Mesenchymal stem cell (in vitro differentiated cells and primary cell): ENCODE results near the gene BICRAL.
A peak's percentile ranks its signal among the peaks of the same experiment; 100 is the strongest.

Experiments used
- DNase-seq: peaks from one replicate; pipeline ENCODE4 v3.0.0-alpha.2; 2013
- H2AFZ ChIP-seq: one replicate; pipeline ENCODE4 v1.6.1; 2013; ENCODE audit warnings: low read depth, mild to moderate bottlenecking, control low read depth, inconsistent platforms, low read length, moderate library complexity
- H2AK5ac ChIP-seq: 2 replicates; pipeline ENCODE4 v1.6.1; 2013; ENCODE audit warnings: low read length, moderate library complexity, mild to moderate bottlenecking, inconsistent platforms; ENCODE audit not compliant: severe bottlenecking
- H2BK120ac ChIP-seq: one replicate; pipeline ENCODE4 v1.6.1; 2013; ENCODE audit warnings: low read depth, mild to moderate bottlenecking, inconsistent platforms, low read length, moderate library complexity
- H2BK12ac ChIP-seq, 2 experiments: one replicate each; pipeline ENCODE4 v1.6.1; 2013; ENCODE audit warnings: inconsistent platforms in 2 of 2, low read length in 2 of 2, mild to moderate bottlenecking in 2 of 2, moderate library complexity in 2 of 2, control low read depth in 1 of 2
- H2BK15ac ChIP-seq: one replicate; pipeline ENCODE4 v1.6.1; 2013; ENCODE audit warnings: mild to moderate bottlenecking, low read depth, inconsistent platforms; ENCODE audit not compliant: poor library complexity, severe bottlenecking
- H2BK5ac ChIP-seq: 2 replicates; pipeline ENCODE4 v1.6.1; 2013; ENCODE audit warnings: low read depth, mild to moderate bottlenecking, low read length, control low read depth, inconsistent platforms; ENCODE audit not compliant: poor library complexity, severe bottlenecking
- H3K14ac ChIP-seq, 2 experiments: one replicate each; pipeline ENCODE4 v1.6.1; 2013; ENCODE audit warnings: inconsistent platforms in 2 of 2, low read length in 2 of 2, control low read depth in 1 of 2, mild to moderate bottlenecking in 1 of 2, moderate library complexity in 1 of 2
- H3K18ac ChIP-seq, 2 experiments: one replicate each; pipeline ENCODE4 v1.6.1; 2013; ENCODE audit warnings: inconsistent platforms in 2 of 2, low read length in 2 of 2, control low read depth in 1 of 2, low read depth in 1 of 2, mild to moderate bottlenecking in 1 of 2
- H3K23ac ChIP-seq, 2 experiments: one replicate each; pipeline ENCODE4 v1.6.1; 2013; ENCODE audit warnings: inconsistent platforms in 2 of 2, low read length in 2 of 2, mild to moderate bottlenecking in 2 of 2, moderate library complexity in 2 of 2, control low read depth in 1 of 2
- H3K27ac ChIP-seq: 2 replicates; pipeline ENCODE4 v1.5.1; 2013; ENCODE audit warnings: mild to moderate bottlenecking, moderate library complexity, low read length, control low read depth, inconsistent platforms; ENCODE audit not compliant: poor library complexity, severe bottlenecking
- H3K27me3 ChIP-seq, 2 experiments: 2 replicates each; pipeline versions ENCODE4 v1.6.1 to v1.7.0; 2013; ENCODE audit warnings: low read length in 2 of 2, mild to moderate bottlenecking in 2 of 2, moderate library complexity in 2 of 2, control low read depth in 1 of 2, inconsistent platforms in 1 of 2; ENCODE audit not compliant: control insufficient read depth in 1 of 2, insufficient read depth in 1 of 2
- H3K36me3 ChIP-seq, 2 experiments: 2 replicates each; pipeline versions ENCODE4 v1.6.1 to v1.7.0; 2013; ENCODE audit warnings: low read length in 2 of 2, control low read depth in 1 of 2, inconsistent platforms in 1 of 2, low read depth in 1 of 2, mild to moderate bottlenecking in 1 of 2; ENCODE audit not compliant: insufficient read depth in 2 of 2, control insufficient read depth in 1 of 2
- H3K4ac ChIP-seq, 2 experiments: one replicate each; pipeline ENCODE4 v1.6.1; 2013; ENCODE audit warnings: inconsistent platforms in 2 of 2, low read length in 2 of 2, mild to moderate bottlenecking in 2 of 2, moderate library complexity in 2 of 2, control low read depth in 1 of 2, low read depth in 1 of 2
- H3K4me1 ChIP-seq: 2 replicates; pipeline ENCODE4 v1.6.1; 2013; ENCODE audit warnings: low read depth, low read length, control low read depth; ENCODE audit not compliant: control insufficient read depth, insufficient read depth
- H3K4me2 ChIP-seq: 2 replicates; pipeline ENCODE4 v1.6.1; 2013; ENCODE audit warnings: low read length, mild to moderate bottlenecking, inconsistent platforms; ENCODE audit not compliant: poor library complexity, severe bottlenecking
- H3K4me3 ChIP-seq, 2 experiments: 2 replicates each; pipeline versions ENCODE4 v1.5.1 to v1.7.0; 2013; ENCODE audit warnings: low read length in 2 of 2, mild to moderate bottlenecking in 2 of 2, control low read depth in 1 of 2, low read depth in 1 of 2; ENCODE audit not compliant: insufficient read depth in 1 of 2
- H3K79me1 ChIP-seq: replicated peaks from 2 replicates; pipeline ENCODE4 v1.6.1; 2013; ENCODE audit warnings: mild to moderate bottlenecking, control low read depth, low read length, inconsistent platforms; ENCODE audit not compliant: poor library complexity, severe bottlenecking
- H3K9ac ChIP-seq: 2 replicates; pipeline ENCODE4 v1.7.0; 2013; ENCODE audit warnings: mild to moderate bottlenecking, low read length, moderate library complexity
- H3K9me3 ChIP-seq: 2 replicates; pipeline ENCODE4 v1.7.0; 2013; ENCODE audit warnings: mild to moderate bottlenecking, low read length; ENCODE audit not compliant: control insufficient read depth
- H4K8ac ChIP-seq: one replicate; pipeline ENCODE4 v1.6.1; 2013; ENCODE audit warnings: inconsistent platforms, mild to moderate bottlenecking, low read length, moderate library complexity
- H4K91ac ChIP-seq: one replicate; pipeline ENCODE4 v1.6.1; 2013; ENCODE audit warnings: mild to moderate bottlenecking, low read length, inconsistent platforms
- WGBS: methylation state at CpG from one replicate; pipeline ENCODE4 v1.1.7; 2013; ENCODE audit warnings: mixed read lengths; 5-methylcytosine and 5-hydroxymethylcytosine counted together

The BICRAL gene

GRCh38 chr6:42820512-42821340, 38.9 kb downstream of the BICRAL start:
- no peaks in the 10 kb centered on the region for H3K9me3 ChIP-seq
- no peaks in the 10 kb centered on the region for H3K27me3 ChIP-seq
- peak overlapping the region in 1 of 2 experiments; percentile 62 for H3K4me3 ChIP-seq
- H3K36me3 ChIP-seq = peaks cover 5 to 22% of the 10 kb centered on the region in 2 experiments
- H4K8ac ChIP-seq = peak overlapping the region; percentile 41
- no peak overlapping the region for H2BK5ac ChIP-seq
- H3K4me2 ChIP-seq = no peak overlapping the region
- H4K91ac ChIP-seq = no peak overlapping the region
- H3K18ac ChIP-seq = no peak overlapping the region
- no peak overlapping the region for H2BK12ac ChIP-seq
- no peak overlapping the region for H3K14ac ChIP-seq
- no peak overlapping the region for H2AFZ ChIP-seq
- peaks cover 2% of the 10 kb centered on the region for H3K79me1 ChIP-seq
- H2BK120ac ChIP-seq = no peak overlapping the region
- peak overlapping the region; percentile 70 for H3K9ac ChIP-seq
- no peak overlapping the region for H2BK15ac ChIP-seq
- H2AK5ac ChIP-seq = no peak overlapping the region
- H3K27ac ChIP-seq = no peak overlapping the region
- H3K4ac ChIP-seq = no peak overlapping the region
- WGBS = 96% methylated on average over 10 of the region's 10 CpGs
- no peak for DNase-seq
- no peaks in the 10 kb centered on the region for H3K4me1 ChIP-seq
- H3K23ac ChIP-seq = no peak overlapping the region

DNA sequence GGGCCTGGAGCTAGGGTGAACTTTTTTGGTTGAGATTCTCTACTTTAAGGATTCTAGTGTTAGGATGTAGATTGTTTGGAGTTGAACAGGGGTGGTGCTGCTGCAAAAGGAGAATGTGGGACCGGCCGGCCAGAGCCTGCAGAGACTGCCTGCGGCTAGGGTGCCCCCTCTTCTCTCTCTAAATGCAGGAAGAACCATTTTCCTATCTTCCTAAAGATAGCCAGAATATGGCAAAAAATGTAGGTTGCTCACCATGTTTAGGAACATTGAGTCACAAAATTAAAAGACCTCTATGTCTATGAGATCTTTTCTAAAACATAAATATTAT, 39.5 kb downstream of the BICRAL start:
- H3K14ac ChIP-seq = no peak overlapping the region
- H2BK12ac ChIP-seq = no peak overlapping the region
- H3K4me1 ChIP-seq = no peaks in the 10 kb centered on the region
- H4K91ac ChIP-seq = no peak overlapping the region
- no CpG with 5 or more reads among the region's 3 CpGs for WGBS
- H2AFZ ChIP-seq = no peak overlapping the region
- peak overlapping the region; percentile 70 for H3K9ac ChIP-seq
- no peak for DNase-seq
- H4K8ac ChIP-seq = peak overlapping the region; percentile 41
- H2BK120ac ChIP-seq = no peak overlapping the region
- H3K36me3 ChIP-seq = peaks cover 5 to 26% of the 10 kb centered on the region in 2 experiments
- H3K79me1 ChIP-seq = peaks cover 2% of the 10 kb centered on the region
- H3K27me3 ChIP-seq = no peaks in the 10 kb centered on the region
- H3K4me2 ChIP-seq = no peak overlapping the region
- H3K9me3 ChIP-seq = no peaks in the 10 kb centered on the region
- H3K27ac ChIP-seq = no peak overlapping the region
- H3K18ac ChIP-seq = no peak overlapping the region
- H2BK15ac ChIP-seq = no peak overlapping the region
- H3K4me3 ChIP-seq = peak overlapping the region in 1 of 2 experiments; percentile 62
- H2AK5ac ChIP-seq = no peak overlapping the region
- no peak overlapping the region for H3K4ac ChIP-seq
- H3K23ac ChIP-seq = no peak overlapping the region
- no peak overlapping the region for H2BK5ac ChIP-seq

DNA sequence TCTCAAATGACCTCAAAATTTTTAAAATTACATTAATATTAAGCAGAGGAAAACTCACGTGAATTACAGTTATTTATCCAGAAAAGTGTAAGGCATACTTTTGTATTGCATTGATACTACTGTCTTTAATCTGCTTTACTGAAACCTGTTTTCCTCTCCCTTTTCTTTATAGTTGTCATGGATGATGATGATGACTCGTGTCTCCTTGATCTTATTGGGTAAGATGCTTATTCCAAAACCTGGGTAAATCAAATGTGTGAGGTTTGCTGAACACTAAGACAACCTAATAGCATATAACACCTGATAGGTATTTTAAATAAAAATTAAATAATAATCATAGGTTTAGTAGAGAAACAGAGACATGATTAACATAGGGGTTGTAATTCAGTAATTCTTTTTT, 40.0 kb downstream of the BICRAL start:
- Histone ChIP-seq H3K9ac (peak overlapping the region; percentile 70), H3K36me3 (peaks cover 5 to 29% of the 10 kb centered on the region in 2 experiments), H2AK5ac (no peak overlapping the region), H2BK5ac (no peak overlapping the region), H3K4me1 (no peaks in the 10 kb centered on the region), H2BK15ac (no peak overlapping the region), H2AFZ (no peak overlapping the region), H3K4ac (no peak overlapping the region), H2BK12ac (no peak overlapping the region), H2BK120ac (no peak overlapping the region), H3K27ac (no peak overlapping the region), H3K9me3 (no peaks in the 10 kb centered on the region), H3K14ac (no peak overlapping the region), H3K79me1 (peaks cover 2% of the 10 kb centered on the region), H3K27me3 (no peaks in the 10 kb centered on the region), H3K18ac (no peak overlapping the region), H3K23ac (no peak overlapping the region), H3K4me2 (no peak overlapping the region), H4K8ac (no peak overlapping the region), H4K91ac (no peak overlapping the region), H3K4me3 (peak overlapping the region in 1 of 2 experiments; percentile 62)
- WGBS = 80% methylated on average over 1 of the region's 2 CpGs
- DNase-seq = no peak

- H3K4me1 ChIP-seq = no peaks in the 10 kb centered on the region
- no peak overlapping the region for H3K14ac ChIP-seq
- no peak overlapping the region for H3K23ac ChIP-seq
- H3K27me3 ChIP-seq = no peaks in the 10 kb centered on the region
- DNase-seq = no peak
- no peak overlapping the region for H3K4me3 ChIP-seq
- H2BK120ac ChIP-seq = no peak overlapping the region
- H2AK5ac ChIP-seq = no peak overlapping the region
- no peaks in the 10 kb centered on the region for H3K9me3 ChIP-seq
- H2BK12ac ChIP-seq = no peak overlapping the region
- WGBS = 97% methylated on average over 8 of the region's 8 CpGs
- H3K9ac ChIP-seq = no peak overlapping the region
- no peak overlapping the region for H2BK5ac ChIP-seq
- no peak overlapping the region for H3K18ac ChIP-seq
- no peak overlapping the region for H4K91ac ChIP-seq
- H2BK15ac ChIP-seq = no peak overlapping the region
- H3K79me1 ChIP-seq = peaks cover 1% of the 10 kb centered on the region
- H4K8ac ChIP-seq = no peak overlapping the region
- peaks cover 24 to 61% of the 10 kb centered on the region in 2 experiments for H3K36me3 ChIP-seq
- no peak overlapping the region for H3K4me2 ChIP-seq
- no peak overlapping the region for H2AFZ ChIP-seq
- no peak overlapping the region for H3K4ac ChIP-seq
- no peak overlapping the region for H3K27ac ChIP-seq
These were observed 47.8 kb downstream of the BICRAL start for GRCh38 chr6:42829561-42830092.
